SHP77 (cell line): ENCODE data around the gene SASH3.

Experiments
- DNase-seq, 2 experiments: peaks; one replicate each; lab custom pipeline; 2025; lab: John Stamatoyannopoulos, UW

SASH3 gene

DNA sequence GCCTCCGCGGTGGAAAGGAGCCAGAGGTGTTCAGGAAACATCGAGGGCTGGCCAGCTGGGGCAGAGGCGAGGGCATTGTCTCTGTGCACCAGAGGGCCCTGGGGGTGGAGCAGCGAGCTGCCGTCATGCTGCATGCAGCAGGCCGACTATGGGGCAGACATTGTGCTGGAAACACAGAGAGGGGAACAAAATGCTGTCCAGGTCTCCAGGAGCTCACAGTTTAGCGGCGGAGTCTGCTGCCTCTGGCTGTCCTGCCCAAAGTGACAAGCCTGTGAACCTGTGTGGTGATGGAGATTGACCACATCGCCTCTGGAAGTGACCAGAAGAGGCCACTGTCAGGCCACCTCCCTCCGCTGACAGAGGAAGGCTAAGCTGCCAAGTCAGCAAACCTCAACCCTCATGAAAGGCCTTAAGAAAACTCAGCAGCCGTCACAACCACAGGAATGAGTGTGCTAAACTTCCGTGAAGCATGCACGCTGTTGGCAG is 20.1 kb upstream of the SASH3 start:
- no peak for DNase-seq

DNA sequence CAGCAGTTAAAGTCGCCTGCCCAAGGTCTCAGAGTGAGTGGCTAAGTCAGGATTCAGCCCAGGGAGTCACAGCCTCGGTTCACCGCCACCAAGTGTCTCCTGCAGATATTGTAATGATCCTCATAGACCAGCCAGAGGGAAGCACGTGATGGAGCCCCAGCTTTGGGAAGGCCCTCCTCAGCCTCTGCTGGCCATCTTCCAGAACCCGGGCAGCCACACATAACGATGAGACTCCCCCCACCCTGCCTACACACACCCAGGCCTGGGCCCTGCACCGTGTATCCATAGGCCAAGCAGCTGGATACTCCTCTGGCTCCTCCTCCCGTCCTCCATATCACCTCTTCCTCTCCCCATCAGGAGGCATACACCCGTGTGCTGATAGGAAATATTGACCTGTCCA is 19.6 kb upstream of the SASH3 start:
- DNase-seq: no peak

DNA sequence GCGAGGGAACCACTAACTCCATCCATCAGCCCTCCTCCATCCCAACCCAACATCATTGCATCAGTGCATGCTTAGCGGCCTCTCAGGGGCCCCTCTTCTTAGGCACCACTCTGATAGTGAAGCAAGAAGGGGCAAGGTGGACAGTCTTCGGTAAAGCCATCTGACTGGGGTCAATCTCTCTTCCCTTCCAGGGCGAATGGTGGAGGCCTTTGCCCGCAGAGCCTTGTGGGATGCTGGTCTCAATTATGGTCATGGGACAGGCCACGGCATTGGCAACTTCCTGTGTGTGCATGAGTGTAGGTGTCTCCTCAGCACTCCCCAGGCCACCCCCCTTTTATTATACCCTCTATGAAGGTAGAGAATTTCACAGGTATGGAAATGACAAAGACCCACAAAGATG is 18.8 kb upstream of the SASH3 start:
- no peak for DNase-seq

DNA sequence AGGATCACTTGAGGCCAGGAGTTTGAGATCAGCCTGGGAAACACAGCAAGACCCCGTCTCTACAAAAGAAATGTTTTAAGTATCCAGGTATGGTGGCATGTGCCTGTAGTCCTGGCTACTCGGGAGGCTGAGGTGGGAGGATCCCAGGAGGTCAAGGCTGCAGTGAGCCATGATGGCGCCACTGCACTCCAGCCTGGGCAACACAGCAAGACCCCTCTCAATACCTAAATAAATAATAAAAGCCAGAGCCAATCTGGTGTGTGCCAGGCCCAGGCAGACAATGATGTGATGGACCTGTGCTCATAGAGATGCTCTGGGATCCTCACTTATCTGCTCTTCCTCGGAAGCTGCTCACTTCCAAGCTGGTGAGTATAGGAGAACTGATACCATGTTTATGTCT is 18.2 kb upstream of the SASH3 start:
- DNase-seq: no peak

DNA sequence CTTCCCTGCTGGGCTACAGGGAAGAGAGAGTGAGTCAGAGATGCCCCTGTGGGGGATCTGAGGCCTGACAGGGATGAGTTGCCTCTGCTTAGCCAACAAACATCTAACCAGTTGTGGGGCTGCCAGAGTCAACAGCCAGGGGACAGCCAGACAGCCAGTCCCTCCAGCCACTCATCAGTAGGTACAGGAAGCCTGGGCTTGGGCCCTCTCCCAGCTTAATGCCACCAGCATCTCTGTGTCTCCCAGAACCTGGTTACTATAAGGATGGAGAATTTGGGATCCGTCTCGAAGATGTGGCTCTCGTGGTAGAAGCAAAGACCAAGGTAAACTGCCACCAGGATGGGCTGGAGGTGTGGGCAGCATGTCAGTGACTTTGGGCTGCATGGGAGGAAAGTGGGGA is 17.3 kb upstream of the SASH3 start:
- no peak for DNase-seq

DNA sequence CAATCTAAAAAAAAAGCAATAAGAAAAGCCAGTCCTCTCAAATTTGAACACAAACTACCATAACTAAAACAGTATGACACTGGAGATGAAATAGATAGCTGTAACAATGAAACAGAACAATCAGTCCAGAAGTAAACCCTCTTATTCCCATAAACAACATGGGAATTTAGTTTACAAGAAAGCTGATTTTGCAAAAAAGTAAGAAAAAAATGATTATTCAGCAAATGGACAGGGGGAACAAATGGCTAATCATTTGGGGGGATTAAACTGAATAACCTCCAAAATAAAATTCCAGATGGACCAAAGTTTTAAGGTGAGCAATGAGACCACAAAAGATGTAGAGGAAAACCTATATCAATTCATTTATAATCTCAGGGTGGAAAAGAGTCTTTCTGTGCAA is 16.1 kb upstream of the SASH3 start:
- DNase-seq: no peak

DNA sequence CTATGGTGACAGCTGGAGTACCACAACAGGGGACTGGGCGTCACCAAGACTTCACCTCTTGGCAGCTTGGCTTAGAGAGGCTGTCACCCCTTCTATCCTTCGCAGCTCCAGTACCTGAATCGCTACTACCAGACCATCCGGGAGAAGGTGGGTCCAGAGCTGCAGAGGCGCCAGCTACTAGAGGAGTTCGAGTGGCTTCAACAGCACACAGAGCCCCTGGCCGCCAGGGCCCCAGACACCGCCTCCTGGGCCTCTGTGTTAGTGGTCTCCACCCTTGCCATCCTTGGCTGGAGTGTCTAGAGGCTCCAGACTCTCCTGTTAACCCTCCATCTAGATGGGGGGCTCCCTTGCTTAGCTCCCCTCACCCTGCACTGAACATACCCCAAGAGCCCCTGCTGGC is 11.6 kb upstream of the SASH3 start:
- DNase-seq: no peak

DNA sequence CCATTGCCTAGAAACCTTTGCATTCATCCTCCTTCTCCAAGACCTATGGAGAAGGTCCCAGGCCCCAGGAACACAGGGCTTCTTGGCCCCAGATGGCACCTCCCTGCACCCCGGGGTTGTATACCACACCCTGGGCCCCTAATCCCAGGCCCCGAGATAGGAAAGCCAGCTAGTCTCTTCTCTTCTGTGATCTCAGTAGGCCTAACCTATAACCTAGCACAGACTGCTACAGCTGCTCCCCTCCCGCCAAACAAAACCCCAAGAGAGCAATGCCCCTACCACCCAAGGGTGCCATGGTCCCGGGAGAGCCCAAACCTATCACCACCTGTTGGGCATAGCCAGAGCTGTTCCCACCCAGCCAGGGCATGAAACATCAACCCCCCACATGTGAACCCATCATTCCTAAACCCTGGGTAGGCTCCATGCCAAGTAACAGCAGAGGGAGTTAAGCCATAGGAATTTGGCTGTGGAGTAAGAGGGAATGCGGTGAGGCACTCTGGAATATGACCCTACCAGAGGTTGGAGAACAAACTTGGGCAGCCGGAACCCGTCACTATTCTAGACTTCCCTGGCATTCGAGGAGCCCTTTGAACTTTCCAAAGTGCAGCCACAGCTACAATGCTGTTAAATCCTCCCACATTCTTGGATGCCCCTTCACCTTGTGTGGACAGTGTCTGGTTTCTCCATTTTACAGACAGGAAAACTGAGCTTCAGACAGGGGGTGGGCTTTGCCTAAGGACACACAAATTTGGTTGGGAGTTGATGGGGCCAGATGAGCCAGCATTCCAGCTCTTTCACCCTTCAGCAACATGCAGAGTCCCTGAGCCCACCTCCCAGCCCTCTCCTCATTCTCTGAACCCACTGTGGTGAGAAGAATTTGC is 10.9 kb upstream of the SASH3 start:
- no peak for DNase-seq

DNA sequence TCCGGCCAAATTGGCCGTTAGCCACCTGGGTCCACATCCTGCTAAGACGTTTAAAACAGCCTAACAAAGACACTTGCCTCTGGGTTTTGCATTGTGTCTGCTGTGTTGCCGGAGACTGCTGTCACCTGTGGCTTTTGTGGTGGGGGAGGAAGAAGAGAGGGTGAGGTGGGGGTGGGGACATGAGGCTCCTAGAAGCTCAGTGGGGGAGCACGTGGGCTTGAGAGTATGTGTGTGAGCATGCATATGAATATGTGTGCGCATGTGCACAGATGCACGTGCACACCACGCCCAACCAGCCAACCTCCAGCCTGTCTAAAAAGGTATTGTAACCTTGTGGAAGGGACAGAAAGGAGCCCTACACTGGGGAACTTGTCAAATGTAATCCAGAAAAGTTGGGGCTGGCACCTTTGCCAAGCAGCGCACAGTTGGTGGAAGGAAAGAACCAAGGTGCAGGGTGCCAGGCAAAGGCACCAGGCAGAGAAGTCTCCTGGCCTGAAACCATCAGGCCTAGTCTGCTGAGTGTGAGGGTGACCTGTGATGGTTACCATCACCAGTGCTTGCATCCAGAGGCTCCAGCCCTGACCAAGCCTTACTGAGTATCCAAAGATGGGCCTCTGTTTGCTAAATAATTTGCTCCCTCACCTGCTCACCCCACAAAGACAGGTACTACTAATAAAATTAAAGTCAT is 10.1 kb upstream of the SASH3 start:
- DNase-seq: no peak

DNA sequence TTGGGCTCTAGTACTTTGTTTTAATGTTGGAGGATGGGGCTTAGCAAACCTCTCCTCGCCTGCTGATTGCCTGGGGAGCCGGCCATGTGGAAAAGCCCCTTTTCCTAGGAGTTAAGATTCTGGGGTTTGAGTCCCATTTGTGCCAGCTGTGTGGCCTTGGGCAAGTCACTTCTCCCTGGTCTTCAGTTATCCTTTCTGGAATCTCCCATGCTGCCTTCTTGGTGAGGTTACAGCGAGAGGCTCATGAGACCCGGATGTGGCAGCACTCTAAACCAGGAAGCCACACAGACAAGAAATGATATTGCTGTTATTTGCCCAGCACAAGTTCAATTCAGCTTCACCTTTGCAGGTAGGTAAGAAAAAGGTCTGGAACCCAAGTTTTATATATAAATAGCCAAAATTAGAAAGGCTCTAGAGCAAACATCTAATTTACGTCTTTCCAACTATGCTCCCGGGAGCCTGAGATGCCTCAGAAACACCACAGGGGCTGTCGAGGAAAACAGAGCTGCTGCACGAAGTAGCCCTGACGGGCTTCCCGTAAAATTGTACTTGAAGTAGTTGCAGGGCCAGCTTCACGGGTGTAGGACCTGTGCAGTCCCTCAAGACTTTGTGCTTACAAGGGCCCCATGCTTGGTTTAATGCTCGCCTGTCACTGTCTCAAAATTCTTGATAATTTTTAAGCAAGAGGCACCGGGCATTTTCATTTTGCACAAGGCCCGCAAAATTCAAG is 8.3 kb upstream of the SASH3 start:
- no peak for DNase-seq

DNA sequence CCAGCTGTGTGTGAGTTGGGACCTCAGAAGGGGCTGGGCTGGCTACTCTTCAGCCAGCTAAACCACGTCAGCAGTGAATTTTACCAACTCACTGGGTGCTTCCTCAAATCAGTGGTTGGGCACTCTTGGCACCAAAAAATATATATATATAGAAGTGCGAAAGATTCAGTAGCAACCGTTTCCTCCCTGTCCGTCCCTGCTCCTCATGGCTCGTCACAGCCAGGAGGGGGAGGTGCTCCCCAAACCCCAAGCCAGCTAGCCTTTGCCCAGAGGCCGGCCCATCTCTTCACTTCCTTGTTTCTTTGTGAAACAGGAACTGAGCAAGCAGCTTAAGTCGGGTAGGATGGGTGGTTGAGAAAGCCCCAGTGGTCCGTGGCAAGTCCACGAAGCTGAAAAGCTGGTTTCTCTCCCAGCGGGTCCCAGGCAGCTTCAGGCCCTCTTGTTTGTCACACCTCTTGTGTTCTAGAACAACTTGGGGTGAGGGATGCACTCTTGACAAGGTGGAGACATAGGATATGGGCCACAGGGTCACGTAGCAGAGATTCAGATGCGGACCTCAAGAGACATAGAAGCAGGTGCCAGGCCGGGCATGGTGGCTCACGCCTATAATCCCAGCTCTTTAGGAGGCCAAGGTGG is 6.8 kb upstream of the SASH3 start:
- DNase-seq: no peak

DNA sequence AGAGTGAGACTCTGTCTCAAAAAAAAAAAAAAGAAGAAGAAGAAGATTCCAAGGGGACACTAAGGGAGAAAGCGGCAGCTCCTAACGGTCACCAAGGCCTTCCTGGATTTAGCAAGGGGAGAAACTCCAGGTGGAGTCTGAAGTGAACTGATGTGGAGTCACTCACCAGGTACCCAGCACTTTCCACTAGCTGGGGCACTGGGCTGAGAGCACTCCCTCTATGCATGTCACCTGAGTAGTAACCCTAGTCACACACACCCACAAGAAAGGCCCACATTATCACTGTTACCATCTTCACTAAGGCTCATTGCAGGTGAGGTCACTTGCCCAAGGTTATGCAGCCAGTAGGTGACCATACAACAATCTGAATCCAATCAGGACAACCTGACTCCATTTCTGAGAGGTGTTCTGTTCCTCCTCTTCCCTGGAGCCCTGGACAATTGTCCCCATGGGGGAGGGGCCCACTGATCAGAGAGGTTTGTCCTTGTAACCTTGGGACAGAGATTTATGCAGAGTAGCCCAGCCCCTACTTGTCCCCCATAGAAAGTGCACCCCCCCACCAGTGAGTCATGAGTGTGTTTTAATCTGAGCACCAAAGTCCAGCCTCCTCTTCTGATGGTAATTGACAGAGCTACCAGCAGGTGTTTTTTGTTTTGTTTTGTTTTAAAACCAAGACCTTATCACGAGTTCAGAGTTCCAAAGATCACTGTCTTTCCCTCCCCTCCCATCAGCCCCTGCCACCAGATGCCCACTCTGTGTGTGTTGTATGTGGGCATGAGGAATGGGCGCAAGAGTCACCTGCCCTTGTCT is 5.9 kb upstream of the SASH3 start:
- DNase-seq: no peak

DNA sequence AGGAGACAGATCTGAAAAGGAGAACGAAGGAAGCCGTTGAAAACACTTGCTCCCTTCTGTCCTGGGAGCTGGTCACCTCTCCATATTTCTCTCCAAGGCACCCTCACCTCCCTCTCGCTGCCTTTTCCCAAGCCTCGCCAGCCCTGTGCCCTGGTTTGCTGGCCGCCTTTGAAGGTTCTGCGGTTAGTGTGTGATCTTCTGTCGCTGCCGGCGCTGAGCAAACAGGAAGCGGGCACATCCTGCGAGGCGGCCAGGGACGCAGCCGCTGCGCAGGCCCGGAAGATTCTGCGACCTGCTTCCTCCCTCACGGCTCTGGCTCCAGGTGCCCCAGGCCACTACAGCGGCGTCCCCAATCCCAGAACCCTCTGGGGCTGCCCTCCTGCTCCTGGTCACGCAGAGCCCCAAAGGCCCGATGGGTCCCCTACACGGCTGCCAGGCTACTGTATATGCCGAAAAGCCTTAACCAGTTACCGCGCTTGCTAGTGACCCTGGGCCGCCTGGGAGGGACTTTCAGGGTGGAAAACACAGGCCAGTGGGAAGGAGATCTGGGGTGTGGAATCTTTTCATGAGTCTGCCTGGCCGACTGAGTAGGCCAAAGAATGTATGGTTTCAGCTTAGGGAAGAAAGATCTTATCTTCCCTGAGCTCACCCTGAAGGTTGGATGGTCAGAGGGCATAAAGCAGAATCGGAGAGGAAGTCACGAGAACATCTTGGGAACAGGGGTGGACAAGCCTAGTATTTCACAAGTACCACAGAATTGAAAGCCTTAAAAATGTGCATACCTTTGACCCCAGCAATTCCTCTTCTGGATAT is 2.3 kb upstream of the SASH3 start:
- DNase-seq: peak in 1 of 2 experiments; percentile 8

DNA sequence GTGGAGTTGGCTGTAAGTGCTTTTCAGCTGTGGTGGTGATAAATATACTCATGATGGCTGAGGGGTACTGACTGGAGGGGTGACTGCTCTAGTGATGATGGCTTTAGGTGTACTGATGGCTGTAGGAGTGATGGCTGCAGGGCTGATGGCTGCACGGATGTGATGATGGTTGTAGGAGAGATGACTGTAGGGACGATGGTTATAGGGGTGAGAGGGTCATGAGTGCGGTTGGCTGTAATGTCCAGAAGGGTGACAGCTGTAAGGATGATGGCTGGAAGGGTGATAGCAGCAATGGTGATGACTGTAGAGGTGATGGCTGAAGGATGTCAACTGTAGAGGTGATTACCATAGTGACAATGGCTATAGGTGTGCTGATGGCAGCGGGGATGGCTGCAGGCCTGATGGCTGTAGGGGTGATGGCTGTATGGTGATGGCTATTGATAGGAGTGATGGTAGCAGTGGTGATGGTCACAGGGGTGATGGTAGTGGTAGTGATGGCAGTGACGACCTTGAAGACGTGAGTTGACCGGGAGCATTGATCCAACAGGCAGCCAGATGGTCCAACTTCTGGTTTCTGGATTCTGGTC is 570 bp upstream of the SASH3 start:
- no peak for DNase-seq

DNA sequence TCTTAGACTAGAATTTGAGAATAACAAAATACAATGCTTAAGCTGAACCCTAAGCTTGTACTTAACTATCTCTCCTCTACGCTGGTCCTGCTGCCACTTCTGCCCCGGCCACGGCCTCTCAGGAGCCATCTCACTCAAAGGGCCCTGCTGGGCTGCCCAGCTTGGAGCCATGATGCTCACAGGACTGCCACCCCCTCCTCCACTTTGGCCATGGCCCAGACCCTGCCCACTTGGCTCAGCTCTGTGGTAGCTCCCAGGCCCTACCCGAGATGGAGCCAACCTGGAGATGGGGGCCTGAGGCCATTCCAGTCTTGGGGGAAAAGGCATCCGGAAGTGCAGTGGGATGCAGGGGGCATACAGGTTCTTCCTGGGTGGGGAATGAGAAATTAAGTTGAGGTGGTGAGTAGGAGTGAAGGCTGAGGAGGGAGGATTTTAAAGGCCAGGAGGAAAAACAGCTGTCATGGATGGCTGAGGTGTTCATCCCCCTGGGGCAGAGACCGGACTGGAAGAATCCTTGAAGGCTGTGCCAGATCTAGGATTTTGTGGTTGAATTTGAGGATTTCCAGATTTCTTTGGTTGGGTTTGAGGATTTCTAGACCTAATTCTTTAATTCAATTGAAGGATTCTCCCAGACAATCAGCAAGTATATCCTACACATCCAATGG is 824 bp downstream of the SASH3 start:
- DNase-seq: no peak

DNA sequence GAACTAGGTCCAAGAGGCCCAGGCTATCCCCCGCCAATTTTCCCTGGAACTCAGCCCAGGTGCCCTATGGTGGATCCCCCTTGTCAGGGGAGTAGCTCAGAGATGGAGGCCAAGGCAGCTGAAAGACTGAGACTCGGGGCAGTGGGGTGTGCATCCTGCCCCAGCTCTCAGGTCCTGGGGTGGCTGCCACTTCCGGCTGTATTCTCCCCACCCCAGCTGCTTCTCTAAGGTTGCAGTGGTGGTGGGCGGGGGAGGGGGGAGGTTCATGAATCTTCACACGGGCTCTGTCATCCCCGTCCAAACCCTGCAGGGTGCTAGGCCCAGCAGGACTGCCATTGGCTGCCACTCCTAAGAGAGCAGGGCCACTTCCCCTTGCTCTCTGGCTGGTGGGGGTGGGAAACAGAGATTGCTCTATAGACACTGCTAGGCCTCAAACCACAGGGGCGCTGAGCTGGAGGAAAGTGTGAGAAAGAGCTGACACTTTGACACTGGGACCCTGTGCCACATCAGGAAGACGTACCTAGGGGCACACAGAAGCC is 1.5 kb downstream of the SASH3 start:
- DNase-seq: no peak

DNA sequence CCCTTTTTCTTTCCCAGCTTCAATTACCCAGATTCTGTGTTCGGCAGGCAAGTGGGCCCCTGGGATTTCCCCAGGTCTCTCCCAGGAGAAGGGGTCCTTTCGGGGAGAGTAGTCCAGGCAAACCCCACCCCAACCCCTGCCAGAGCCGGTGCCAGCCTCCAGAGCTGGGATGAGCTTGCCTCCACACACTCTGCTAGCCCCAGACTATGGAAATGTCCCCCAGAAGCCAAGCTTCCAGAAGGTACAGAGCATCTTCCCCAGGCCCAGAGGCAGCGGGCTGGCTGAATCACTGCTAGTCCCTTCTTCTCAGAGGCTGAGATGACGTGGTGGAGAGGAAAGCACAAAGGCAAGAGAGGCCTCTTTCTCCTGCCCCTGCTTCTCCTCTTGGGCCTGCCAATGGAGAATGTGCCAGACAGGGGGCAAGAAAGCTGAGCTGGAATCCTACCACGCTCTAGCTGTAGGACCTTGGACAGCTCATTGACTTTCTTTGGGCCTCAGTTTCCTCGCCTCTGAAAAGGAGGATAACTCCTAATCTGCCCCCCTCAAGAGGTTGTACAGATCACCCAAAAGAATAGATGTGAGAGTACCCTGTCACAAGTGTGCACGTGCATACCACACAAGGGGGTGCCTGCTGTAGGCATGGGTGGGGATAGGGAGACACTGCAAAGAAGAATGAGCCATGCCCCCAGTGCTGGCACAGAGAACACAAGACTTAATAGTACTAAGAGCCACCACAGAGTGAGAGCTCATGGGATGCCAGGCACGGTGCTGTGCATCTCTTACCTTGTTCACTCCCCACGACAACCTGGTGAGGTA is 2.1 kb downstream of the SASH3 start:
- DNase-seq: no peak

DNA sequence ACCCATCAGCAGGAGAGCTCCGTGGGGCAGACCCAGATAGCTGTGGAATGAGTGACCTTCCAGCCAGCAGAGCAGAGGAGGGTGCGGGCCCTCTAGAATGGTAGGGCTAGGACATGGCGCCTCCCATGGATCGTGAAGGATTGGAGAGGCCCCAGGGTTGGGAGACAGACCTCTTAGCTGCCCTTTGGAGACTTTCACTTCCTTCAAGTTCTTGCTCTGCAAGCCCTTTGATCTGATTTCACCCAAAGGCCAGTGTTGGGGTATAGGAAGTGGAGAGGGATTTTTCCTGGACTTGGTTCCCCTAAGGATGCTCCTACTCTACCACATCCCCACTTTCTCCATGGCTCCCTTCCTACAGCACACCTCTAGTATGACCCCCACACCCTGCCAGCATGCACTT is 3.0 kb downstream of the SASH3 start:
- DNase-seq: no peak
